ENCODE results near the gene RHBDL1. TPM values are rescaled to one million over a fixed set of nuclear protein-coding genes. Genes with fewer than 3 reads are reported as not detected.

The RHBDL1 gene
- total and polyA plus RNA-seq, 4 donors: 0.91 to 5.4 (median 1.6) TPM

- ATAC-seq (ENCODE audit: insufficient read depth, low FRiP score) (no peak), DNase-seq (no peak)
- 1% methylated on average over 55 to 61 of the region's 61 CpGs for WGBS, 2 donors
- no peak for TF ChIP-seq CTCF (IDR thresholded peaks at IDR 0.05; ENCODE audit: control extremely low read depth, extremely low read depth)
- Histone ChIP-seq H3K27ac (ENCODE audit: low read depth in 1 of 2, low read length in 1 of 2) (peak overlapping the region; percentile 8 to 13), H3K36me3 (ENCODE audit: control insufficient read depth in 4 of 4, insufficient read depth in 4 of 4, low read length in 4 of 4) (peaks cover 0 to 13% (median 0%) of the 10 kb centered on the region in 4 donors), H3K4me3 (peak overlapping the region; percentile 40), H3K9ac (ENCODE audit: insufficient read depth in 1 of 2, low read length in 2 of 2) (no peak overlapping the region), H3K4me1 (ENCODE audit: control insufficient read depth in 5 of 5, insufficient read depth in 5 of 5, low read length in 5 of 5) (peaks cover 0 to 9% (median 3%) of the 10 kb centered on the region in 5 donors), H3K27me3 (ENCODE audit: control insufficient read depth in 3 of 3, insufficient read depth in 3 of 3, low read length in 2 of 3) (peaks cover 0 to 7% (median 4%) of the 10 kb centered on the region in 3 donors), H3K9me3 (ENCODE audit: control insufficient read depth in 4 of 4, insufficient read depth in 3 of 4, low read length in 3 of 4) (no peaks in the 10 kb centered on the region)
These were observed 52.0 kb downstream of the RHBDL1 start for GRCh38 chr16:727291-727977.

Other genes with a start within 250 kb of the RHBDL1 start
- gene CAPN15, start 148.0 kb upstream of the RHBDL1 start, total RNA-seq: 10 to 100 TPM; 14.4 to 64.1 TPM
- 10 to 100 TPM; 37.2 to 40.6 TPM for gene CAPN15, start 148.0 kb upstream of the RHBDL1 start, polyA plus RNA-seq
- gene PRR35, start 115.3 kb upstream of the RHBDL1 start, total RNA-seq: not detected
- gene PRR35, start 115.3 kb upstream of the RHBDL1 start, polyA plus RNA-seq: not detected
- gene NHLRC4, start 108.7 kb upstream of the RHBDL1 start, total RNA-seq: 1 to 10 TPM; 7.0 to 8.6 TPM
- gene NHLRC4, start 108.7 kb upstream of the RHBDL1 start, polyA plus RNA-seq: 1 to 10 TPM; 2.3 to 4.5 TPM
- gene PIGQ, start 105.7 kb upstream of the RHBDL1 start, total RNA-seq: 10 to 100 TPM; 34.9 to 81.2 TPM
- 10 to 100 TPM; 41.5 to 98.2 TPM for gene PIGQ, start 105.7 kb upstream of the RHBDL1 start, polyA plus RNA-seq
- 10 to 100 TPM; 25.1 to 58.9 TPM for gene RAB40C, start 85.6 kb upstream of the RHBDL1 start, total RNA-seq
- 10 to 100 TPM; 34.0 to 53.8 TPM for gene RAB40C, start 85.6 kb upstream of the RHBDL1 start, polyA plus RNA-seq
- gene WFIKKN1, start 44.7 kb upstream of the RHBDL1 start, total RNA-seq: 1 to 10 TPM in 1 of 2 donors, under 1 TPM in 1; 0.31 to 2.5 TPM
- gene WFIKKN1, start 44.7 kb upstream of the RHBDL1 start, polyA plus RNA-seq: under 1 TPM; 0.44 to 0.79 TPM
- gene METTL26, start 39.4 kb upstream of the RHBDL1 start, total RNA-seq: 10 to 100 TPM; 36.1 to 89.8 TPM
- gene METTL26, start 39.4 kb upstream of the RHBDL1 start, polyA plus RNA-seq: 100 to 1,000 TPM; 138 to 200 TPM
- 10 to 100 TPM in 1 of 2 donors, 1 to 10 TPM in 1; 9.1 to 61.6 TPM for gene MCRIP2, start 33.8 kb upstream of the RHBDL1 start, total RNA-seq
- gene MCRIP2, start 33.8 kb upstream of the RHBDL1 start, polyA plus RNA-seq: 100 to 1,000 TPM in 1 of 2 donors, 10 to 100 TPM in 1; 45.0 to 109 TPM
- 10 to 100 TPM; 22.4 to 74.2 TPM for gene WDR90, start 26.3 kb upstream of the RHBDL1 start, total RNA-seq
- gene WDR90, start 26.3 kb upstream of the RHBDL1 start, polyA plus RNA-seq: 10 to 100 TPM; 18.6 to 33.4 TPM
- 100 to 1,000 TPM in 1 of 2 donors, 10 to 100 TPM in 1; 40.5 to 121 TPM for gene RHOT2, start 7.5 kb upstream of the RHBDL1 start, total RNA-seq
- 100 to 1,000 TPM; 111 to 119 TPM for gene RHOT2, start 7.5 kb upstream of the RHBDL1 start, polyA plus RNA-seq
- 100 to 1,000 TPM in 1 of 2 donors, 10 to 100 TPM in 1; 58.8 to 131 TPM for gene STUB1, start 4.7 kb downstream of the RHBDL1 start, total RNA-seq
- gene STUB1, start 4.7 kb downstream of the RHBDL1 start, polyA plus RNA-seq: 100 to 1,000 TPM; 113 to 131 TPM
- gene JMJD8, start 8.7 kb downstream of the RHBDL1 start, total RNA-seq: 10 to 100 TPM; 32.5 to 90.3 TPM
- 10 to 100 TPM; 48.4 to 67.5 TPM for gene JMJD8, start 8.7 kb downstream of the RHBDL1 start, polyA plus RNA-seq
- gene WDR24, start 14.7 kb downstream of the RHBDL1 start, total RNA-seq: 10 to 100 TPM in 1 of 2 donors, 1 to 10 TPM in 1; 8.1 to 16.3 TPM
- gene WDR24, start 14.7 kb downstream of the RHBDL1 start, polyA plus RNA-seq: 1 to 10 TPM; 8.1 to 9.8 TPM
- gene FBXL16, start 30.1 kb downstream of the RHBDL1 start, total RNA-seq: 1 to 10 TPM in 1 of 2 donors, under 1 TPM in 1; 0.14 to 7.4 TPM
- gene FBXL16, start 30.1 kb downstream of the RHBDL1 start, polyA plus RNA-seq: 1 to 10 TPM in 1 of 2 donors, under 1 TPM in 1; 0.93 to 5.0 TPM
- gene METRN, start 39.4 kb downstream of the RHBDL1 start, total RNA-seq: 10 to 100 TPM; 10.9 to 67.3 TPM
- gene METRN, start 39.4 kb downstream of the RHBDL1 start, polyA plus RNA-seq: 10 to 100 TPM; 30.3 to 52.7 TPM
- gene ANTKMT, start 45.5 kb downstream of the RHBDL1 start, total RNA-seq: 10 to 100 TPM in 1 of 2 donors, 1 to 10 TPM in 1; 9.2 to 65.7 TPM
- 10 to 100 TPM; 35.5 to 56.3 TPM for gene ANTKMT, start 45.5 kb downstream of the RHBDL1 start, polyA plus RNA-seq
- 10 to 100 TPM; 35.7 to 71.6 TPM for gene CCDC78, start 50.8 kb downstream of the RHBDL1 start, total RNA-seq
- gene CCDC78, start 50.8 kb downstream of the RHBDL1 start, polyA plus RNA-seq: 10 to 100 TPM; 25.6 to 38.3 TPM
- gene HAGHL, start 51.4 kb downstream of the RHBDL1 start, total RNA-seq: 10 to 100 TPM in 1 of 2 donors, 1 to 10 TPM in 1; 4.1 to 26.7 TPM
- 10 to 100 TPM; 13.0 to 13.1 TPM for gene HAGHL, start 51.4 kb downstream of the RHBDL1 start, polyA plus RNA-seq
- 10 to 100 TPM; 31.2 to 40.6 TPM for gene CIAO3, start 65.3 kb downstream of the RHBDL1 start, total RNA-seq
- 10 to 100 TPM; 21.0 to 30.2 TPM for gene CIAO3, start 65.3 kb downstream of the RHBDL1 start, polyA plus RNA-seq
- 100 to 1,000 TPM in 1 of 2 donors, 10 to 100 TPM in 1; 98.8 to 155 TPM for gene MSLN, start 85.1 kb downstream of the RHBDL1 start, total RNA-seq
- gene MSLN, start 85.1 kb downstream of the RHBDL1 start, polyA plus RNA-seq: 100 to 1,000 TPM; 116 to 125 TPM
- gene RPUSD1, start 112.7 kb downstream of the RHBDL1 start, total RNA-seq: 10 to 100 TPM in 1 of 2 donors, 1 to 10 TPM in 1; 8.2 to 25.2 TPM
- gene RPUSD1, start 112.7 kb downstream of the RHBDL1 start, polyA plus RNA-seq: 10 to 100 TPM; 21.8 to 25.6 TPM
- gene CHTF18, start 112.9 kb downstream of the RHBDL1 start, total RNA-seq: 10 to 100 TPM; 13.3 to 16.5 TPM
- 10 to 100 TPM in 1 of 2 donors, 1 to 10 TPM in 1; 7.5 to 17.4 TPM for gene CHTF18, start 112.9 kb downstream of the RHBDL1 start, polyA plus RNA-seq
- gene GNG13, start 125.1 kb downstream of the RHBDL1 start, total RNA-seq: not detected
- not detected for gene GNG13, start 125.1 kb downstream of the RHBDL1 start, polyA plus RNA-seq

Measured in lung (tissue), 12 donors.